Measurements from ENCODE around the gene ZBTB9. TPM values are rescaled to one million over a fixed set of nuclear protein-coding genes. Genes with fewer than 3 reads are reported as not detected.

ZBTB9 gene
- total RNA-seq, 8 experiments from 2014 or later = 4.2 to 12.5 (median 8.1) TPM

DNA sequence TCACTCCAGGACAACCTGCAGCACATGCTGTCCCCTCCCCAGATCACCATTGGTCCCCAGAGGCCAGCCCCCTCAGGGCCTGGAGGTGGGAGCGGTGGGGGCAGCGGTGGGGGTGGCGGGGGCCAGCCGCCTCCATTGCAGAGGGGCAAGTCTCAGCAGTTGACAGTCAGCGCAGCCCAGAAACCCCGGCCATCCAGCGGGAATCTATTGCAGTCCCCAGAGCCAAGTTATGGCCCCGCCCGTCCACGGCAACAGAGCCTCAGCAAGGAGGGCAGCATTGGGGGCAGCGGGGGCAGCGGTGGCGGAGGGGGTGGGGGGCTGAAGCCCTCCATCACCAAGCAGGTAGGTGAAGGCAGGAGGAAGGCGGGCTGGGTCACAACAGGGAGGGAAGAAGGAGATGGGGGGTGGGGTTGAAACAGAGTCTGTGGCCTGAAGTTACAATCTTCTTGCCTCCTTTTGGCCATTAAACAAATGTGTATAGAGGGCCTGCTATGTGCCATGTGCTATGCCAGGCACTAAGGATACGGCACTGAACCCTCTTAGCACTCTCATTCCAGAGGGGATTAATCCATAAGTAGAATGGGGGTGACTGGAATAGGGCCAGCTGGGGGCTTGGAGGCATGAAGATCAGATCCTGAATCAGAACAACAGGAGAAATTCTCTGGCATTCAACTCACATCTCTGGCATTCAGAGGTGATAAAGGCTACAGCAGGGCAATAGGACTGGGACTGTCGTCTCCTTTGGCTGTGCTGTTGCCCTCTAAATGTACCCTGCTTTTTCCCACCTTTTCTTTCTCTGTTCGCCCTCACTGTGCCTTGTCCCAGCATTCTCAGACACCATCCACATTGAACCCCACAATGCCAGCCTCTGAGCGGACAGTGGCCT, 10.5 kb upstream of the ZBTB9 start:
- in situ Hi-C loops (cut with MboI; ENCODE audit: low pct_unique_long_range_greater_than_20kb in 2 of 9, low sequenced_read_pairs in 9 of 9, unreplicated experiment in 9 of 9) = no loop called here
- Histone ChIP-seq H3K4me3 (no peak overlapping the region), H3K4me1 (replicated peaks in 1 of 2) (no peaks in the 10 kb centered on the region), H3K27ac (no peak overlapping the region)
- 80 to 100% (median 100%) methylated on average over 1 to 2 of the region's 18 CpGs; no CpG with 5 or more reads in 5 of the 10 experiments for WGBS, 10 experiments
- peak in 3 of 8 experiments; percentile 2 to 13 (median 10) for ATAC-seq (replicated peaks in 6 of 8)

DNA sequence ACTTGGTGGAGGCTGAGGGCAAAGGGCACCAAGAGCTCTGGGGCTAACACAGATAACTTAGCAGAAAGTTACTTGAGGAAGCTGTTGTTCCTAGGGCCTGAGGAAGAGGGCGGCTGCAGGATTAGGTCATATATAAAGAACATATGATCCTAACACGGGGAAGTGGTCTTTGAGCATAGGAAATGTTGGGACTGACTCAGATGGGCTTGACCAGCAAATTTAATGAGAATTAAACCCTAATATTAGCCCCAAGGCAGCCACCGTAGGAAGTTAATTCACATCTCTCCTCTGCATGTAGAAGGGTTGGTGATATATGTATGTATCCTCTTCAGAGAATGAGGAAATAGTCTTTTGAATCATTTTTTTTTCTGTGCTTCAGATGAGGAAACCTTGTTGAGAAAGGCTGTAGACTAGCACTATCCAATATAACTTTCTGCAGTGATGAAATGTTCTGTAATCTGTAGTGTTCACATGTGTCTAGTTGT, 9.2 kb upstream of the ZBTB9 start:
- Histone ChIP-seq H3K27ac (no peak overlapping the region), H3K4me1 (replicated peaks in 1 of 2) (no peaks in the 10 kb centered on the region), H3K4me3 (no peak overlapping the region)
- in situ Hi-C loops (cut with MboI; ENCODE audit: low pct_unique_long_range_greater_than_20kb in 2 of 9, low sequenced_read_pairs in 9 of 9, unreplicated experiment in 9 of 9) = no loop called here
- ATAC-seq (replicated peaks in 6 of 8) = no peak
- WGBS, 10 experiments = 41 to 100% (median 90%) methylated on average over 1 to 3 of the region's 3 CpGs; no CpG with 5 or more reads in 2 of the 10 experiments

DNA sequence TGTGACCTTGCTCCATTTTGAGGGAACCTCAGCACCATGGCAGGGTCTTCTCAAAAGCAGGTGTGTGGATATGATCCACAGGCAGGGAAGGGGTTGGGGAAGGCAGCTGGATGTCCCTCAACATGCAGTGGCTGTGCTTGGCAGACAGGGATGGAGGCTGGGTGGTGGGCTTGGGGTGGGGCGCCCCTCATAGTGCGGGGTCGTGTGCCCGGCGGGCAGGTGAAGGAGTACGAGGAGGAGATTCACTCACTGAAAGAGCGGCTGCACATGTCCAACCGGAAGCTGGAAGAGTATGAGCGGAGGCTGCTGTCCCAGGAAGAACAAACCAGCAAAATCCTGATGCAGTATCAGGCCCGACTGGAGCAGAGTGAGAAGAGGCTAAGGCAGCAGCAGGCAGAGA, 8.0 kb upstream of the ZBTB9 start:
- H3K4me1 ChIP-seq (replicated peaks in 1 of 2) = no peaks in the 10 kb centered on the region
- no peak overlapping the region for H3K27ac ChIP-seq
- no peak overlapping the region for H3K4me3 ChIP-seq
- in situ Hi-C loops (cut with MboI; ENCODE audit: low pct_unique_long_range_greater_than_20kb in 2 of 9, low sequenced_read_pairs in 9 of 9, unreplicated experiment in 9 of 9) = no loop called here
- WGBS, 10 experiments = 80 to 100% (median 94%) methylated on average over 1 to 5 of the region's 10 CpGs; no CpG with 5 or more reads in 5 of the 10 experiments
- no peak for ATAC-seq (replicated peaks in 6 of 8)

DNA sequence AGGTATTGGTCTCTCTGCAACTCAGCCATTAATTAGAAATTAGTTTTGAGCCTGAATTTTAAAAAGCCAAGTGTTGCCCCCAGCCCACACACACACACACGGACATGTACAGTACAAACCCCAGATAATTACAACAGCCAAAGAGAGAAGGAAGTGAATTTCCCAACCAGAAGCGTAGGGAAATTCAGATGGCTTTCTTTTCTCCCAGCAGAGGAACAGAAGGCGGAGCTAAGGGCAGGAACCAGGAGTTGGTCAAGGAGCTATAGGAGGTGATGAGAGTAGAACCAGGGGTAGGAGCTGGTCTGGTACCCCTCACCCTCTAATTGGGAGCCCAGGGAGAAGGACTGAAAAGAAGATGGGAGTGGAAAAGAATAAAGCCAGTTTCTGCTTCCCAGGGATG, 3.9 kb upstream of the ZBTB9 start:
- Histone ChIP-seq H3K4me1 (replicated peaks in 1 of 2) (peaks cover 12 to 13% of the 10 kb centered on the region in 2 donors), H3K4me3 (no peak overlapping the region), H3K27ac (no peak overlapping the region)
- ATAC-seq (replicated peaks in 6 of 8) = no peak
- WGBS, 10 experiments = 60 to 100% (median 91%) methylated on average over 1 to 3 of the region's 3 CpGs; no CpG with 5 or more reads in 2 of the 10 experiments
- in situ Hi-C loops (cut with MboI; ENCODE audit: low pct_unique_long_range_greater_than_20kb in 2 of 9, low sequenced_read_pairs in 9 of 9, unreplicated experiment in 9 of 9) = no loop called here

DNA sequence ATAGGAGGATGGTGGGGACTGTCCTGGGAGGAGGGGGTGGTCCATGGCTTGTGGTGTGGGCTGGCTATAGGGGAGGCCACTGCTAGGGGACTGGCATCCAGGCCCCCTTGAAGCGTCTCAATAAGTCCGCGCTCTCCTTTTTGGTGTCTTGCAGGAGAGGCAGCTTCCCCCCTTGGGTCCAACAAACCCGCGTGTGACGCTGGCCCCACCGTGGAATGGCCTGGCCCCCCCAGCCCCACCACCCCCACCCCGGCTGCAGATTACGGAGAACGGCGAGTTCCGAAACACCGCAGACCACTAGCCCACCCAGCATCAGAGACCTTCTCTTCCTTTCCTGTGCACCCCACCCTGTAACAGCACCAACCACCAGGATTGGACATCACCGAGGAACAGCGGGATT, 2.8 kb upstream of the ZBTB9 start:
- no CpG with 5 or more reads among the region's 15 CpGs for WGBS, 10 experiments
- H3K4me3 ChIP-seq = no peak overlapping the region
- no peak overlapping the region for H3K27ac ChIP-seq
- peaks cover 12 to 14% of the 10 kb centered on the region in 2 donors for H3K4me1 ChIP-seq (replicated peaks in 1 of 2)
- ATAC-seq (replicated peaks in 6 of 8) = no peak
- in situ Hi-C loops (cut with MboI; ENCODE audit: low pct_unique_long_range_greater_than_20kb in 2 of 9, low sequenced_read_pairs in 9 of 9, unreplicated experiment in 9 of 9) = no loop called here

DNA sequence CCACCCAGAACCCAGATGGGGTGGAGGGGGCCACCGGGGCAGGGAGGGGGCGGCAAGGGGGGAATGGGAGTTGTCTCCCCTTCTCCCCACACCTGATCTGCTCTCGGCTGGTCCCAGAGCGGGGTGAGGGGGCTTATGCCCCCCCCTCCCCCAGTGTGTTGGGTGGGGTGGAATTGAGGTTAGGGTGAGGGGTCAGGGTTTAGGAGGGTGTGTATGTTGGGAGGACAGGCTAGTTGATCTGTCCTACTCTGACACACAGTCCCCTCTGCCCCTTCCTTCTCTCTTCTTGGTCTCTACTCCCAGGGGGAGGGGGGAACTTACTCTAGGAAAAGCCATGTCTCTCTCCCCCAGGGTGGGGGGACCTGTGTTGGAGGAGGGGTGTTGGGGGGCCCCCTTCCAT, 1.9 kb upstream of the ZBTB9 start:
- Histone ChIP-seq H3K4me3 (no peak overlapping the region), H3K4me1 (replicated peaks in 1 of 2) (peaks cover 12 to 14% of the 10 kb centered on the region in 2 donors), H3K27ac (no peak overlapping the region)
- in situ Hi-C loops (cut with MboI; ENCODE audit: low pct_unique_long_range_greater_than_20kb in 2 of 9, low sequenced_read_pairs in 9 of 9, unreplicated experiment in 9 of 9) = no loop called here
- ATAC-seq (replicated peaks in 6 of 8) = no peak
- WGBS, 10 experiments = no CpG with 5 or more reads among the region's 4 CpGs

DNA sequence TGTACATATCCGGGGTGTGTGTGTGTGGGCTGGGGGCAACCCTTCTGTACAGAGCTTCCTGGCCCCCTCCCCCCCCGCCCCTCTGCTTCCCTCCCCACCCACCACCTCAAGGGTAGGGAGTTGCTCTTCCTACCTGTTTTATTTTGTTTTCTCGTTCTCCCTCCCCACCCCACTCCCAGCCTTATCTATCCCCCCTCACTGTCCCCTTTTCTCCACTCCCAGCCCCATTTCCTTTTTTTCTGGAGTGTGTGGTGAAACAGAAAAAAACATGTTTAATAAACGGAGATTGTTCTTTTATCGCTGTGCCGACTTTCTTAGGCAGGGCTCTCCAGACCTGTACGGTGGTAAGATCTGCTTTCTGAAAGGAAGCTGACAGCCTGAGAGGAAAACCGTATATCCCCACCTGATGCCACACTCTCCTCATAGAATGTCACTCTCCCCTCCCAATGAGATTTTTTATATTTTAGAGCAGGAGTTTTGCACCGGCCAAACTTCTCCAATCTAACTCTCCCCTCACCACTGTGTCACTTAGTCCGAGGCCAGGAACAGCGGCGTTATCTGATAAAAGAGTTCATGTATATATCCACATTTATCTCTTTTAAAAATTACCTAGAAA, 875 bp upstream of the ZBTB9 start:
- Histone ChIP-seq H3K4me1 (replicated peaks in 1 of 2) (peaks cover 12 to 14% of the 10 kb centered on the region in 2 donors), H3K27ac (no peak overlapping the region), H3K4me3 (peak overlapping the region; percentile 71 to 99 (median 72))
- WGBS, 10 experiments = 0 to 18% (median 8%) methylated on average over 3 to 9 of the region's 12 CpGs; no CpG with 5 or more reads in 2 of the 10 experiments
- ATAC-seq (replicated peaks in 6 of 8) = no peak
- in situ Hi-C loops (cut with MboI; ENCODE audit: low pct_unique_long_range_greater_than_20kb in 2 of 9, low sequenced_read_pairs in 9 of 9, unreplicated experiment in 9 of 9) = no loop called here

DNA sequence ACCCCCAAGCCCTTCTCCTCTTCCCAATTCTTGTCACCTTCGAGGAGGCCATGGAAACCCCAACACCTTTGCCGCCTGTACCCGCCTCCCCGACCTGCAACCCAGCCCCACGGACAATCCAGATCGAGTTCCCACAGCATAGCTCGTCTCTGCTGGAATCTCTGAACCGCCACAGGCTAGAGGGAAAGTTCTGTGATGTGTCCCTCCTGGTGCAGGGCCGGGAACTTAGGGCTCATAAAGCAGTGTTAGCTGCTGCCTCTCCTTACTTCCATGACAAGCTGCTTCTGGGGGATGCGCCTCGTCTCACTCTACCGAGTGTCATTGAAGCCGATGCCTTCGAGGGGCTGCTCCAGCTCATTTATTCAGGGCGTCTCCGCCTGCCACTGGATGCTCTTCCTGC, 675 bp downstream of the ZBTB9 start:
- in situ Hi-C loops (cut with MboI; ENCODE audit: low pct_unique_long_range_greater_than_20kb in 2 of 9, low sequenced_read_pairs in 9 of 9, unreplicated experiment in 9 of 9) = no loop called here
- no peak overlapping the region for H3K27ac ChIP-seq
- peak overlapping the region; percentile 71 to 99 (median 72) for H3K4me3 ChIP-seq
- peaks cover 12 to 14% of the 10 kb centered on the region in 2 donors for H3K4me1 ChIP-seq (replicated peaks in 1 of 2)
- WGBS, 10 experiments = 0 to 51% (median 27%) methylated on average over 1 to 12 of the region's 16 CpGs; no CpG with 5 or more reads in 4 of the 10 experiments
- ATAC-seq (replicated peaks in 6 of 8) = no peak

DNA sequence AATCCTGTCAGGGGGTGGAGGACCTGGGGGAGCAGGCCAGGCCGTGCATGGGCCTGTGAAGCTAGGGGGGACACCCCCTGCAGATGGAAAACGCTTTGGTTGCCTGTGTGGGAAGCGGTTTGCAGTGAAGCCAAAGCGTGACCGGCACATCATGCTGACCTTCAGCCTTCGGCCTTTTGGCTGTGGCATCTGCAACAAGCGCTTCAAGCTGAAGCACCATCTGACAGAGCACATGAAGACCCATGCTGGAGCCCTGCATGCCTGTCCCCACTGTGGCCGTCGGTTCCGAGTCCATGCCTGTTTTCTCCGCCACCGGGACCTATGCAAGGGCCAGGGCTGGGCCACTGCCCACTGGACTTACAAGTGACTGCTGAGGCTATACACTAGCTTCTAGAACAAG, 1.8 kb downstream of the ZBTB9 start:
- WGBS, 10 experiments = 96 to 100% (median 100%) methylated on average over 1 to 7 of the region's 12 CpGs; no CpG with 5 or more reads in 4 of the 10 experiments
- Histone ChIP-seq H3K4me1 (replicated peaks in 1 of 2) (peaks cover 12 to 14% of the 10 kb centered on the region in 2 donors), H3K27ac (no peak overlapping the region), H3K4me3 (no peak overlapping the region)
- in situ Hi-C loops (cut with MboI; ENCODE audit: low pct_unique_long_range_greater_than_20kb in 2 of 9, low sequenced_read_pairs in 9 of 9, unreplicated experiment in 9 of 9) = no loop called here
- no peak for ATAC-seq (replicated peaks in 6 of 8)

DNA sequence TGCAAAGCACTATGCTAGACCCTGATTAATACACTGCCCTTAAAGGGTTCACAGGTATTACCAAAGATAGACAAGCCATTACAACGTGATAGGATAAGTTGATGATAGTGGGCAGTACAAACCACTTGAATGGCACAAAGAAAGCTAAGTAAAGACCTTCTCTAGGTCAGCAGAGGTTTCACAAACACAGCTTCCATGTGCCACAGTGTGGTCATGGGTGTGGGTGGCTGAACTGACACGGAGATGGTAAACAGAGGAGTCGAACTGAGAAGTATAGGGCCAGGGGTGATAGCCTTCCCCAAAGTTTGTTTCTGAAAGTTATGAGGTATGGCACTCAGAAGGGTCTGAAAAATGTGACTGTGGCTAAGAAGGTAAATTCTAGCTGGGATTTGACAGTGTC, 4.3 kb downstream of the ZBTB9 start:
- WGBS, 10 experiments = 35 to 93% (median 73%) methylated on average over 1 to 3 of the region's 3 CpGs; no CpG with 5 or more reads in 3 of the 10 experiments
- no peak overlapping the region for H3K27ac ChIP-seq
- in situ Hi-C loops (cut with MboI; ENCODE audit: low pct_unique_long_range_greater_than_20kb in 2 of 9, low sequenced_read_pairs in 9 of 9, unreplicated experiment in 9 of 9) = no loop called here
- ATAC-seq (replicated peaks in 6 of 8) = no peak
- no peak overlapping the region for H3K4me3 ChIP-seq
- H3K4me1 ChIP-seq (replicated peaks in 1 of 2) = peaks cover 4 to 5% of the 10 kb centered on the region in 2 donors

DNA sequence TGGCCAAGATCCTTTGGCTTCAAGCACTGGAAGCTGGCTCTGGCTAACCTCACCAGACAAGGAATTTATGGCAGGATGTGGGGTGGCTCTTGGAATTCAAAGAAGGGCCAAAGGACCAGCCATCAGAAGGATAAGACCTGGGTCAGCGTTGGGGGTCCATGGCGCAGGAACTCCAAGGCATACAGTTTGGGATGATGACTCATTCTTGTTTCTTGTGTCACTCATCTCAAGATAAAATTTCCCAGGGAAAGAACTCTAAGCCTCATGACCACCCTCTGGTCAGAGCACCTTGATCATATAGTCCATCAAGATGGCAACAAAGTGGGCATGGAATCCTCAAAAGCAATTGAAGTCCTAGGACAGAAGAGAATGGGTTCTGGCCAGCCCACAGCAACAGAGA, 4.8 kb downstream of the ZBTB9 start:
- WGBS, 10 experiments = 95 to 100% (median 100%) methylated on average over 1 to 2 of the region's 2 CpGs; no CpG with 5 or more reads in 3 of the 10 experiments
- H3K27ac ChIP-seq = no peak overlapping the region
- ATAC-seq (replicated peaks in 6 of 8) = no peak
- no peak overlapping the region for H3K4me3 ChIP-seq
- peaks cover 4 to 5% of the 10 kb centered on the region in 2 donors for H3K4me1 ChIP-seq (replicated peaks in 1 of 2)
- in situ Hi-C loops (cut with MboI; ENCODE audit: low pct_unique_long_range_greater_than_20kb in 2 of 9, low sequenced_read_pairs in 9 of 9, unreplicated experiment in 9 of 9) = no loop called here

DNA sequence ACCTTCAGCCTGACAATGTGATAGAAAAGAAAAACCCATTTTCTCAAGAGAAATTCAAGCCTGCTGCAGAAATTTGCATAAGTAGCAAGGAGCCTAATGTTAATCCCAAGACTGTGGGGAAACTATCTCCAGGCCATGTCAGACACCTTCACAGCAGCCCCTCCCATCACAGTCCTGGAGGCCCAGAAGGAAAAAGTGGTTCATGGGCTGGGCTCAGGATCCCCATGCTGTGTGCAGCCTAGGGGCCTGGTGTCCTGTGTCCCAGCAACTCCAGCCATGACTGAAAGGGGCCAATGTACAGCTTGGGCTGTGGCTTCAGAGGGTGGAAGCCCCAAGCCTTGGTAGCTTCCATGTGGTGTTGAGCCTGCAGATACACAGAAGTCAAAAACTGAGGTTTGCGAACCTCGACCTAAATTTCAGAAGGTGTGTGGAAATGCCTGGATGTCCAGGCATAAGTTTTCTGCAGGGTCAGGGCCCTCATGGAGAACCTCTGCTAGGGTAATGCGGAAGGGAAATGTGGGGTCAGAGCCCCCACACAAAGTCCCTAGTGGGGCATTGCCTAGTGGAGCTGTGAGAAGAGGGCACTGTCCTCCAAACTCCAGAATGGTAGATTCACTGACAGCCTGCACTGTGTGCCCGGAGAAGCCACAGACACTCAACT, 11.8 kb downstream of the ZBTB9 start:
- peak in 3 of 8 experiments; percentile 37 to 81 (median 77) for ATAC-seq (replicated peaks in 6 of 8)
- Histone ChIP-seq H3K4me1 (replicated peaks in 1 of 2) (no peaks in the 10 kb centered on the region), H3K4me3 (no peak overlapping the region), H3K27ac (no peak overlapping the region)
- 40 to 100% (median 90%) methylated on average over 1 to 4 of the region's 4 CpGs; no CpG with 5 or more reads in 5 of the 10 experiments for WGBS, 10 experiments
- in situ Hi-C loops (cut with MboI; ENCODE audit: low pct_unique_long_range_greater_than_20kb in 2 of 9, low sequenced_read_pairs in 9 of 9, unreplicated experiment in 9 of 9) = no loop called here

DNA sequence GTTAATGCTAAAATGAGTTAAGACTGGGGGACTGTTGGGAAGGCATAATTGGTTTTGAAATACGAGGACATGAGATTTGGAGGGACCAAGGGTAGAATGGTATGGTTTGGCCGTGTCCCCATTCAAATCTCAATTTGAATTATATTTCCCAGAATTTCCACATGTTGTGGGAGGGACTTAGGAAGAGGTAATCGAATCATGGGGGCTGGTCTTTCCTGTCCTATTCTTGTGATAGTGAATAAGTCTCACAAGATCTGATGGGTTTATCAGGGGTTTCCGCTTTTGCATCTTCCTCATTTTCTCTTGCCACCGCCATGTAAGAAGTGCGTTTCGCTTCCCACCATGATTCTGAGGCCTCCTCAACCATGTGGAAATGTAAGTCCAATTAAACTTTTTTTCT, 12.7 kb downstream of the ZBTB9 start:
- H3K4me3 ChIP-seq = no peak overlapping the region
- 42 to 100% (median 75%) methylated on average over 2 to 7 of the region's 7 CpGs; no CpG with 5 or more reads in 1 of the 10 experiments for WGBS, 10 experiments
- in situ Hi-C loops (cut with MboI; ENCODE audit: low pct_unique_long_range_greater_than_20kb in 2 of 9, low sequenced_read_pairs in 9 of 9, unreplicated experiment in 9 of 9) = no loop called here
- H3K27ac ChIP-seq = no peak overlapping the region
- ATAC-seq (replicated peaks in 6 of 8) = no peak
- H3K4me1 ChIP-seq (replicated peaks in 1 of 2) = no peaks in the 10 kb centered on the region
